Measurements from ENCODE around the gene RNF111. TPM values are rescaled to one million over a fixed set of nuclear protein-coding genes. Genes with fewer than 3 reads are reported as not detected.
"Not testable (repeated sequence)": the region's sequence is repeated elsewhere in the genome, so short reads cannot be mapped to it uniquely, and the experiment has no call there.

RNF111 gene
- total RNA-seq, 1 experiment from 2014 or later: 18.4 TPM

DNA sequence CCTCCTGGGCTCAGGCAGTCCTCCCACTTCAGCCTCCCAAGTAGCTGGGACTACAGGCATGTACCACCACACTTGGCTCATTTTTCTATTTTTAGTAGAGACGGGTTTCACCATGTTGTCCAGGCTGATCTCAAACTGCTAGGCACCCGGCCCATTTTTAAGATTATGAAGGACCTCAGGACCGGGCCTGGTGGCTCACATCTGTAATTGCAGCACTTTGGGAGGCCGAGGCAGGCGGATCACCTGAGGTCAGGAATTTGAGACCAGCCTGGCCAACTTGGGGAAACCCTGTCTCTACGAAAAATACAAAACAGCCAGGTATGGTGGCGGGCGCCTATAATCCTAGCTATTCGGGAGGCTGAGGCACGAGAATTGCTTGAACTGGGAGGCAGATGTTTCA, 12.8 kb downstream of the RNF111 start:
- DNase-seq (ENCODE audit: low spot score): not testable (repeated sequence)

DNA sequence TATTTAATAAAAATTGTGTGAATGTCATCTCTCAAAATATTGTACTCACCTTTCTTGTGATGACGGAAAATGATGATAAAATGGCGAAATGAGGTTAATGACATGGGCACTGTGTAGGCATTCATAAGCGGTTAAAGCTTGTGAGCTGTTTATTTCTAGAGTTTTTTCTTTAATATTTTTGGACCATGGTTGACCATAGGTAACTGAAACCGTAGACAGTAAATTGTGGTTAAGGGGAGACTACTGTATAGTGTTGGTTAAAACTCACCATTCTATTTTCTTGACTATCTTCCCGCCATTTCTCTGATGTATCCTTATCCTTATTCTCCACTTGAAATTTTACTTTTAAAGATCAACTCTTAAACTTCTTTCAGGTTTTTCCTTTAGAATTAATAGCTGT, 14.5 kb downstream of the RNF111 start:
- no peak for DNase-seq (ENCODE audit: low spot score)

DNA sequence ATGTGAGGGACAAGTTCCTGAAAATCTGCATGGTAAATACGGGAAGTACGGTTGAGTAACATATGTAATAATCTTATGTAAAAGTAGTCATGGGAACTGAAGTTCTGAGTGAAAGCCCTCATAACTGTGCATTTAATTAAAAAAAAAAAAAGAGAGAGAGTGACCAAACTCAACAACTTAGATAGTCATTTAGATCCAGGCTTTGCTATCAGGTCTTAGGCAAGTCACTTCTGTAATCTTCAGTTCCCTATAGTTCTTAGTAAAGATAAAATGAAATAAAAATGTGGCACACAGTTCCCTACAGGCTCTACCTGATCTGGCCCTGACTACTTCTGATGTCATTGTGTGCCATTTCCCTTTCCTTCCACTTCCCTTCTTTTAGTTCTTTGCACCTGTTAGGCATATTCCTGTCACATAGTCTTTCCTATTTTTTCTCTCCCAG, 15.0 kb downstream of the RNF111 start:
- no peak for DNase-seq (ENCODE audit: low spot score)

- no peak for DNase-seq (ENCODE audit: low spot score)
Measured at GRCh38 chr15:59005579-59005978, 18.1 kb downstream of the RNF111 start.

DNA sequence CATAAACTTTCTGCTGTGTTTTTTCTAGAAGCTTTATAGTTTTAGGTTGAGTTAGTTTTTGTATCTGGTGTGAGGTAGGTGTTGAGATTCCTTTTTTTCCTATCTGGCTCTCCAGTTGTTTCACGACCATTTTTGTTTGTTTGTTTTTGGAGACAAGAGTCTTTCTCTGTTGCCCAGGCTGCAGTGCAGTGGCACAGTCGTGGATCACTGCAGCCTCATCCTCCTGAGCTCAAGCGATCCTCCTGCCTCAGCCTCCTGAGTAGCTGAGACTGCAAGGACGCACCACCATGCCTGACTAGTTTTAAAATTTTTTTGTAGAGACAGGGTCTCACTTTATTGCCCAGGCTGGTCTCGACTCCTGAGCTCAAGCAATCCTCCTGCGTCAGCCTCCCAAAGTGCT, 20.6 kb downstream of the RNF111 start:
- DNase-seq (ENCODE audit: low spot score): no peak

GRCh38 chr15:59011262-59011952, 23.9 kb downstream of the RNF111 start:
- no peak for DNase-seq (ENCODE audit: low spot score)

DNA sequence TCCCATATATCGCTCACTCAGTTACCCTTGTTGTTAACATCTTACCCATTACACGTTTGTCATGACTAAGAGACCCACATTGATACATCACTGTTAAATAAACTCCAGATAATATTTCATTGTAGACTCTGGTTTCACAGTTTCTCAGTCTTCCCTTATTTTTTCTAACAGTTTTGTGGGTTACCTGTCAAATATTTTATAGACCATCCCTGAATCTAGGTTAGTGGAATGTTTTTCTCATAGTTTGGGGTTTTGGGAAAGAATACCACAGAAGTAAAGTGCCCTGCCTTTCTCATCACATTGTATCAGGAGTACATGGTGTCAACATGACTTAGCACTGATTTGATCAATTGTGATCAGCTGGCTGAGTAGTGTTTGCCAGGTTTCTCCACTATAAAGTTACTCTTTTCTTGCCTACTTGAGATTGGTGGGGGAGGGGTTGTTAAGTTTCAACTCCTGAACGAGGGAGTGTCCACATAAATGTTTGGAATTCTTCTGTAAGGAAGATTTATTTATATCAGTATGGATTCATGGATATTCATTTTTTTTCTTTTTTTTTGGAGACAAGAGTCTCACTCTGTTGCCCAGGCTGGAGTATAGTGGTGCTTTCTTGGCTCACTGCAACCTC, 25.9 kb downstream of the RNF111 start:
- DNase-seq (ENCODE audit: low spot score): no peak

DNA sequence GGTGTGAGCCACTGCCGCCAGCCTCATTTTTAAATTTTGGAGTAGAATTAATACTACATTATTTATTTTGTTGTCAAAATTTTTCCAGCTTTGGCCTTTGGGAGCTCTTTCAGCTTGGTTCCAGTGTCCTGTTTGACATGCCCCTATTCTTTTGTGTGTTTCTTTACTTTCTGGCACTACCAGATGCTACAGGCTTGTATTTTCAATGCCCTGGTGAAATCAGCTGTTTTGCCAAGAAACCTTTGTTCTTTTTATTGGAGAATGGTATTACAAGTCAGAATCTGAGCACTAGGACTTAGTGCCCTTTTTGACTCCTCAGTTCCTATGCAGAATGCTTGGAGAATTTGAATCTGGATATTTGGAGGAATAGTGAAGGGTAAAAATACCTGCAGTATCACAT, 26.6 kb downstream of the RNF111 start:
- DNase-seq (ENCODE audit: low spot score): no peak

GRCh38 chr15:59017449-59017848, 30.0 kb downstream of the RNF111 start:
- DNase-seq (ENCODE audit: low spot score): no peak

GRCh38 chr15:59018833-59019232, 31.4 kb downstream of the RNF111 start:
- DNase-seq (ENCODE audit: low spot score): no peak

GRCh38 chr15:59020322-59020721, 32.9 kb downstream of the RNF111 start:
- DNase-seq (ENCODE audit: low spot score): no peak

DNA sequence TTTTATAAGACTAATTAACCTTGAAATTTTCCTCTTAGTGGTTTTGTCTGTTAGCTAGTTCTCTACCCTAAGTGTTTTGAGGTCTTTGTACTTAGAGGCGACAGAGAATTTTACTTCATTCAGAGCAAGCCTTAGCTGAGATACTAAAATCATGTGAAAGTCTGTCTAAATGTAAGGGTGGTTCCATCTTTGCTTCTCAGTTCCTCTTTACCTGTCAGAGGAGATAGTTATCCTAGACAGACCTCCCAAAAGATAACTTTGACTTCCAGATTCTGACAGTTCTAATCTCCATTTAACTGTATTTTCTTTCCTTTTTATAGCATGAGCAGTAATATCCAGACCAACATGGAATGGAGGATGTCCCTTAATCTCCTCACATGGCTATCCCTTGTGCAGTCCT, 34.7 kb downstream of the RNF111 start:
- DNase-seq (ENCODE audit: low spot score): no peak

DNA sequence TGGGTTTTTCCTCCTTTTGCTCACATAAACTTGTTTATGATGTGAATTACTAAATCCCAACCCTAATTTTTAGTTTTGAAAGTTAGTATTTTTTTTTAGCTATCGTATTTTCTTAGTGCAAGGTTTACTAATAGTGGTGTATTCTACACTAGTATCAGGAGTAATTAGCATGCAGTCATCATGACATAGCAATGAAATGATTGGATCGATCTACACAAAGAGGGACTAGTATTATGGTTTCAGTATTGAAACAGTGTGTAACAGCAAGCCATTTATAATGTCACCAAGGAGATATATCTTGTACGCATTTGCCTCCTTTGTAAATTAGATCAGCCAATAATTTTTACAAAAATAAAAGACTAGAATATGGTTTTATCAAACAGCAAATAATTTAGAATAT, 38.7 kb downstream of the RNF111 start:
- no peak for DNase-seq (ENCODE audit: low spot score)

DNA sequence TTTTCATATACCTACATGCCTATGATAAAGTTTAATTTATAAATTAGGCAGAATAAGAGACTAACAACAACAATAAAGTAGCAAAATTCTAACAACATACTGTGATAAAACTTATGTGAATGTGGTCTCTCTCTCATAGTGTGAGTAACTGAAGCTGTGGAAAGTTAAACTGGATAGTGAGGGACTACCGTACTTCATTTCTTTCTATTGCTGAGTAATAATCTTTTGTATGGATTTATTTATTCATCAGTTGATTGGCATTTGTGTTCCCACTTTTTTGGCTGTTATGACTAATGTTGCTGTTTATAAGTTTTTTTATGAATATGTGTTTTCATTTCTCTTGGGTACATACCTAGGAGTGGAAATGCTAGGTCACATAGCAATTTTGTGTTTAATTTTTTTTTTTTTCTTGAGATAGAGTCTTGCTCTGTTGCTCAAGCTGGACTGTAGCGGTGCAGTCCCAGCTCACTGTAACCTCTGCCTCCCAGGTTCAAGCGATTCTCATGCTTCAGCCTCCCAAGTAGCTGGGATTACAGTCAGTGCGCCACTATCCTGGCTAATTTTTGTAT, 41.0 kb downstream of the RNF111 start:
- DNase-seq (ENCODE audit: low spot score): no peak

- DNase-seq (ENCODE audit: low spot score): no peak
Measured at GRCh38 chr15:59029554-59029953, 42.1 kb downstream of the RNF111 start.

DNA sequence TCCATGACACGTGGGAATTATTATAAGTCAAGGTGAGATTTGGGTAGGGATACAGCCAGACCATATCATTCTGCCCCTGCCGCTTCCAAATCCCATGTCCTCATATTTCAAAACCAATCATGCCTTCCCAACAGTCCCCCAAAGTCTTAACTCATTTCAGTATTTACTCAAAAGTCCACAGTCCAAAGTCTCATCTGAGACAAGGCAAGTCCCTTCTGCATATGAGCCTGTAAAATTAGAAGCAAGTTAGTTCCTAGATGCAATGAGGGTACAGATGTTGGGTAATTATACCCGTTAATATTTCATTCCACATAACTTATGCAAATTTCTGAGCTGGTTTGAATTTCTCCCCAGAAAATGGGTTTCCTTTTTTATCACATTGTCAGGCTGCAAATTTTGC, 47.7 kb downstream of the RNF111 start:
- DNase-seq (ENCODE audit: low spot score): no peak

GRCh38 chr15:59039225-59039624, 51.8 kb downstream of the RNF111 start:
- DNase-seq (ENCODE audit: low spot score): no peak

DNA sequence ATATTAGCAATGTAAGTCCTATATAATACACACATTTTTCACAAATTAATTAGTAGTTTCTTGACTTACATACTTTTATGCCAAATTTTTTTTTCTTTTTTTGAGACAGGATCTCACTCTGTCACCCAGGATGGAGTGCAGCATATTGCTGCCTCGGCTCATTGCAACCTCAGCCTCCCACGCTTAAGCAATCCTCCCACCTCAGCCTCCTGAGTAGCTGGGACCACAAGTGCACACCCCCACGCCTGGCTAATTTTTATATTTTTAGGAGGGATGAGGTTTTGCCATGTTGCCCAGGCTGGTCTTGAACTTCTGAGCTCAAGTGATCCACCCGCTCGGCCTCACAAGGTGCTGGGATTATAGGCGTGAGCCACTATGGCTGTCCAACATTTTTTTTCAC, 54.6 kb downstream of the RNF111 start:
- DNase-seq (ENCODE audit: low spot score): no peak

GRCh38 chr15:59048897-59049296, 61.4 kb downstream of the RNF111 start:
- no peak for DNase-seq (ENCODE audit: low spot score)

DNA sequence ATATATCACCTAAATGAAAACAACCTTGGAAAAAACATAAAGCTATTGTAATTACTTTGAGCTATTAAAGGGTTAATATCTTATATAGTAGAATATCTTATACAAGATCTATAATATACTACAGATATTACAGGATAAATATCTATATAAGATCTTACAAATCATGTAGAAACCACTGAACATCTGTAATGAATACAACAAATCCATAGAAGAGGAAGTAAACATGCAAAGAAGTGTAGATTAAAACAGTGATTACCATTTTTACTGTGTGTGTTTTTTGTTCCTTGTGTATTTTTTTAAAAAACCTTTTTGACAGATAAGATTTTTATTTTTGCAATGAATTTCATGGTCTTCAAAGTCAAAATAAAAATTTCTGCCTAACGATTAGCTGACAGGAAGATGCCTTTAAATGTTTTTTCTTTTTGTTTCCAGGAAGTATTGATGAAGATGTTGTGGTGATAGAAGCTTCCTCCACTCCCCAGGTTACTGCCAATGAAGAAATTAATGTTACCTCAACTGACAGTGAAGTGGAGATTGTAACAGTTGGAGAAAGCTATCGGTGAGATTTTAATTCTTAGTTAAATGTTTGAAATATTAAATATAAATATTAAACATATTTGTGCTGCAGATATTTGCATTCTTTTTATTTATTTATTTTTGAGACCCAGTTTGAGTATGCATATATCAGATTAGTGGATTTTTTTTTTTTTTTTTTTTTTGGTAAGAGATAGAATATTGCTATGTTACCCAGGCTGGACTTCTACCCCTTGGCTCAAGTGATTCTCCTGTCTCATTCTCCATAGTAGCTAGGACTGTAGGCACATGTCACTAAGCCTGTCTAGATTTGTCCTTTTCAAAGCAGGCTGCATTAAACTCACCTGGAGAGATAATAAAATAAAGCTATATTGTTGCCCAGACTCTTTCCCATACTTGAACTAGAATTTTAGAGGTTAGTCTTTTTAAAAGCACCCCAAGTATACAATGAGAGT, 64.7 kb downstream of the RNF111 start:
- no peak for DNase-seq (ENCODE audit: low spot score)

DNA sequence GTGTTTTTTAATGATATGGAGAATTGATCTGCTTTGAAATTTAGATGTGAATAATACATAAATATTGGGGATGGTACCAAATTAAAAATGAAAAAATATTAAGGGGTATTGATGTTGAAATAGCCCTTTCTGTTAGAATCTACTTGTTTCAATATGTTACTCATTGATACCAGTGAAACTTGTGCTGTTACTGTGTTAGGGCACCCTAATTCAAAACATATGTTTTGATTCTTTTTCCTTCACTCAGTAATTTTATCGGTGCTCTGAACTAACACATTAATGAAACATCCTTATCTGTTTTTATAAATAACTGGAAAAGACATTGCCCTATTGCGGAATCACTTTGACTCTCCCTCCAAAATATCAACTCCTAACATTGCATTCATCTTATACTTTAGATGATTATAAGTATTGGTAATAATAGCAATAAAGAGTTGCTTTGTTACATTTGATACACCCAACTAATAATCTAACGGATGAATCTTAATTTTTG, 65.5 kb downstream of the RNF111 start:
- DNase-seq (ENCODE audit: low spot score): no peak

DNA sequence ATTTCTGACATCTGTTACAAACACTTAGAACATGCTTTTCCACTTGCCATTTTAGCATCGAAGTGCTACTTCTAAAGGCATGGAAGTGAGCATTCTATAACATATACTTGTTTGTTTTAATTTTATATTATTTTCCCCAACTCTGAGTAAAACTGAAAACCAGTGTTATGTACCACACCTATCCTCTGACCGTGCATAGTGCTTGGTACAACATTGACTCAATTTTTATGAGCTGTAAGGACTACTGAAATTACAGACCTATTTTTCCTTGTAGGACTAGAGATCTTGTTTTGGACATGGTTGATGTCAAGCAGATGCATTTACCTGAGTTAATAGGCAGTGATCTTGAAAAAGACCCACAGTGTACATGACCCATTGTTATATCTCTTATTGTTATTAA, 66.0 kb downstream of the RNF111 start:
- no peak for DNase-seq (ENCODE audit: low spot score)
